A549 (cell line): ENCODE measurements around the gene PDS5B. TPM values are rescaled to one million over a fixed set of nuclear protein-coding genes. Genes with fewer than 3 reads are reported as not detected.

Experiments used
- ATAC-seq, 2 experiments: fragments of 200-7000 bp in 1 of 2; fragments of >200 bp in 1 of 2; cut with Nextera tagmentation in 1 of 2; cut with Tn5 transposase in 1 of 2; 3 replicates each; pipeline versions ENCODE4 v1.8.0 to v1.9.1; 2018 to 2020; ENCODE audit warnings: mild to moderate bottlenecking in 1 of 2, moderate library complexity in 1 of 2
- CTCF ChIA-PET: fragments of 300-600 bp; sonication (Branson Sonifier 250); formaldehyde crosslinking; extraction: SDS; loops from one replicate; lab custom pipeline; 2021; ENCODE audit warnings: antibody characterized with exemption, inconsistent platforms; lab: Yijun Ruan, JAX
- POLR2A ChIA-PET: fragments of 350-600 bp; formaldehyde crosslinking; extraction: SDS; loops from one replicate; lab custom pipeline; 2021; ENCODE audit warnings: antibody characterized with exemption, inconsistent platforms; lab: Yijun Ruan, JAX
- DNase-seq, 2 experiments: peaks; one replicate each; pipeline versions ENCODE4 v3.0.0 to v3.0.0-alpha.2; 2011 to 2016; ENCODE audit warnings: low read depth in 1 of 2, low spot score in 1 of 2
- FAIRE-seq: peaks from 2 replicates; lab custom pipeline; 2011; peaks lifted over from hg19 to GRCh38; lab: Jason Lieb, UNC
- H3K27ac ChIP-seq, 2 experiments: fragments of >200 bp; sonication (Bioruptor Twin); formaldehyde crosslinking; 3 replicates each; pipeline ENCODE4 v1.5.1; 2016 to 2017
- H3K4me1 ChIP-seq: fragments of >200 bp; sonication (Bioruptor Twin); formaldehyde crosslinking; 3 replicates; pipeline ENCODE4 v1.6.1; 2016
- H3K4me2 ChIP-seq: fragments of >200 bp; sonication (Bioruptor Twin); formaldehyde crosslinking; 3 replicates; pipeline ENCODE4 v1.6.1; 2016
- H3K4me3 ChIP-seq: fragments of >200 bp; sonication (Bioruptor Twin); formaldehyde crosslinking; 3 replicates; pipeline ENCODE4 v1.5.1; 2016
- H3K9me3 ChIP-seq: fragments of >200 bp; sonication (Bioruptor Twin); formaldehyde crosslinking; 3 replicates; pipeline ENCODE4 v1.6.1; 2016
- BHLHE40 ChIP-seq: IDR thresholded peaks from 2 replicates; pipeline ENCODE4 v1.6.1; 2012; ENCODE audit warnings: low read depth, low read length, inconsistent platforms
- CBX8 ChIP-seq: fragments of 200-600 bp; sonication (generic); IDR thresholded peaks from 2 replicates; pipeline ENCODE4 v1.6.1; 2016
- CHD4 ChIP-seq: fragments of 200-600 bp; sonication (generic); IDR thresholded peaks from 2 replicates; pipeline ENCODE4 v1.6.1; 2016; ENCODE audit warnings: antibody characterized with exemption, mild to moderate bottlenecking, borderline replicate concordance
- EHF ChIP-seq: fragments of 250-450 bp; sonication (Bioruptor Pico); IDR thresholded peaks from 2 replicates; pipeline ENCODE4 v1.5.0; 2020; ENCODE audit warnings: mild to moderate bottlenecking
- EHMT2 ChIP-seq: fragments of 200-600 bp; sonication (generic); IDR thresholded peaks from 2 replicates; pipeline ENCODE4 v1.6.1; 2016; ENCODE audit warnings: antibody characterized with exemption, low read depth, mild to moderate bottlenecking, moderate library complexity
- FOSL2 ChIP-seq, 2 experiments: fragments of 450-650 bp in 1 of 2; fragments of >200 bp in 1 of 2; sonication (Bioruptor Twin) in 1 of 2; formaldehyde crosslinking; IDR thresholded peaks; 2 replicates each; pipeline versions ENCODE4 v1.5.0 to v1.6.1; 2016 to 2020; ENCODE audit warnings: mild to moderate bottlenecking in 1 of 2, moderate library complexity in 1 of 2
- HDAC2 ChIP-seq: fragments of 200-600 bp; sonication (generic); IDR thresholded peaks from 2 replicates; pipeline ENCODE4 v1.6.1; 2016
- HEYL ChIP-seq: fragments of 250-450 bp; sonication (Bioruptor Pico); IDR thresholded peaks from 2 replicates; pipeline ENCODE4 v1.8.0; 2021; ENCODE audit warnings: mild to moderate bottlenecking, moderate library complexity
- HOXB13 ChIP-seq: fragments of 250-450 bp; sonication (Bioruptor Pico); IDR thresholded peaks from 2 replicates; pipeline ENCODE4 v1.5.0; 2020; ENCODE audit warnings: low read depth, mild to moderate bottlenecking, moderate library complexity
- HOXB5 ChIP-seq: fragments of 250-450 bp; sonication (Bioruptor Pico); IDR thresholded peaks from 2 replicates; pipeline ENCODE4 v1.5.0; 2020; ENCODE audit warnings: mild to moderate bottlenecking, moderate library complexity
- JUN ChIP-seq, 2 experiments: fragments of >200 bp; sonication (Bioruptor Twin); formaldehyde crosslinking; IDR thresholded peaks; 2 replicates in 1 of 2; 3 replicates in 1 of 2; pipeline ENCODE4 v1.6.1; 2016 to 2017
- JUNB ChIP-seq: fragments of >200 bp; sonication (Bioruptor Twin); formaldehyde crosslinking; IDR thresholded peaks from 2 replicates; pipeline ENCODE4 v1.6.1; 2016
- KDM1A ChIP-seq: fragments of 200-600 bp; sonication (generic); IDR thresholded peaks from 2 replicates; pipeline ENCODE4 v1.6.1; 2016; ENCODE audit warnings: low read depth, mild to moderate bottlenecking
- KDM5A ChIP-seq: fragments of 200-600 bp; sonication (generic); IDR thresholded peaks from 2 replicates; pipeline ENCODE4 v1.6.1; 2016; ENCODE audit warnings: antibody characterized with exemption, mild to moderate bottlenecking
- MAFK ChIP-seq: fragments of 450-650 bp; IDR thresholded peaks from 2 replicates; pipeline ENCODE4 v1.6.1; 2014; ENCODE audit not compliant: partially characterized antibody
- MAZ ChIP-seq: fragments of 150-350 bp; IDR thresholded peaks from 2 replicates; pipeline ENCODE4 v1.6.1; 2014; ENCODE audit warnings: antibody characterized with exemption, low read depth, low read length, borderline replicate concordance
- MYC ChIP-seq: IDR thresholded peaks from 2 replicates; pipeline ENCODE4 v1.6.1; 2012; ENCODE audit warnings: mild to moderate bottlenecking, inconsistent platforms, low read length, improper control_type of control experiment, borderline replicate concordance
- NFE2L2 ChIP-seq: fragments of 150-350 bp; conservative IDR thresholded peaks from 2 replicates; pipeline ENCODE4 v1.6.1; 2014; ENCODE audit warnings: low read length
- NPAS2 ChIP-seq: fragments of 250-450 bp; sonication (Bioruptor Pico); IDR thresholded peaks from 2 replicates; pipeline ENCODE4 v1.8.0; 2022; ENCODE audit warnings: mild to moderate bottlenecking, moderate library complexity, borderline replicate concordance
- POLR2AphosphoS2 ChIP-seq: conservative IDR thresholded peaks from 2 replicates; pipeline ENCODE4 v1.6.1; 2012; ENCODE audit warnings: low read length, improper control_type of control experiment, inconsistent platforms
- RARB ChIP-seq: fragments of 250-450 bp; sonication (Bioruptor Pico); IDR thresholded peaks from 2 replicates; pipeline ENCODE4 v1.8.0; 2021; ENCODE audit warnings: mild to moderate bottlenecking, moderate library complexity
- RCOR1 ChIP-seq: fragments of 150-350 bp; IDR thresholded peaks from 2 replicates; pipeline ENCODE4 v1.6.1; 2014; ENCODE audit warnings: antibody characterized with exemption, low read length, low read depth
- RFX5 ChIP-seq: fragments of 450-650 bp; IDR thresholded peaks from 2 replicates; pipeline ENCODE4 v1.7.1; 2014; ENCODE audit warnings: antibody characterized with exemption, mild to moderate bottlenecking, moderate library complexity
- RNF2 ChIP-seq: fragments of 200-600 bp; sonication (generic); IDR thresholded peaks from 2 replicates; pipeline ENCODE4 v1.6.1; 2016; ENCODE audit warnings: low read depth, mild to moderate bottlenecking, antibody characterized with exemption, moderate library complexity, borderline replicate concordance
- TFCP2L1 ChIP-seq: fragments of 250-450 bp; sonication (Bioruptor Pico); IDR thresholded peaks from 2 replicates; pipeline ENCODE4 v1.5.0; 2021; ENCODE audit warnings: mild to moderate bottlenecking
- ZFP36 ChIP-seq: fragments of 450-650 bp; IDR thresholded peaks from 2 replicates; pipeline ENCODE4 v1.6.1; 2014; ENCODE audit warnings: borderline replicate concordance; ENCODE audit not compliant: partially characterized antibody
- WGBS: methylation state at CpG from one replicate; pipeline ENCODE4 v1.1.6; 2017; ENCODE audit errors: missing lambda C conversion rate; 5-methylcytosine and 5-hydroxymethylcytosine counted together
- polyA plus RNA-seq, 4 experiments: library from polyadenylated mRNA; depleted of rRNA in 3 of 4; stranded (reverse); fragments of >200 nt; fragmentation: RNase III in 1 of 4; extraction: RNeasy Plus Mini Kit Qiagen cat#74134 plus additional on column Dnase treatment in 1 of 4; gene quantifications; 2 replicates in 3 of 4; 3 replicates in 1 of 4; pipeline ENCODE4 v1.2.3, GENCODE V29; 2011 to 2017
- TF ChIP-seq, protein P1 (sequence below): fragments of 450-650 bp; IDR thresholded peaks from 2 replicates; pipeline ENCODE4 v1.6.1; 2014; ENCODE audit warnings: antibody characterized with exemption
- TF ChIP-seq, protein P2 (sequence below): fragments of 250-450 bp; sonication (Bioruptor Pico); IDR thresholded peaks from 2 replicates; pipeline ENCODE4 v1.5.0; 2021; ENCODE audit warnings: mild to moderate bottlenecking, moderate library complexity, borderline replicate concordance
- TF ChIP-seq, protein P3 (sequence below): fragments of 250-450 bp; sonication (Bioruptor Pico); IDR thresholded peaks from 2 replicates; pipeline ENCODE4 v1.5.0; 2020; ENCODE audit warnings: low read depth, mild to moderate bottlenecking, moderate library complexity

The PDS5B gene
- polyA plus RNA-seq, 2 of the 4 experiments (the other 2 are of a cell fraction): 10.6 to 16.0 TPM

DNA sequence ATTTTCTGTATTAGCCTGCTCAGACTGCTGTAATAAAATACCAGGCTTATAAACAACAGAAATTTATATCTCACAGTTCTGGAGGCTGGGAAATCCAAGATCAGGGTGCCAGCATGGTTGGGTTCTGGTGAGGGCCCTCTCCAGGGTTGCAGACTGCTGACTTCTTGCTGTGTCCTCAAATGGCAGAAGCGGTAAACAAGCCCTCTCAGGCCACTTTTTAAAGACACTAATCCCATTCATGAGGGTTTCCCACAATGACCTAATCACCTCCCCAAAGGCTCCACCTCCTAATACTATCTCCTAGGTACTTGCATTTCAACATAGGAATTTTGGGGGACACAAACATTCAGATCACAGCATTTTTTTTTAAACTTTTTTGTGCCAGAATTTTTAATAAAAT lies 159.3 kb downstream of the PDS5B start:
- ATAC-seq (no peak), FAIRE-seq (no peak), DNase-seq (no peak)
- Histone ChIP-seq H3K4me2 (no peak overlapping the region), H3K4me1 (no peaks in the 10 kb centered on the region), H3K4me3 (no peak overlapping the region), H3K9me3 (no peaks in the 10 kb centered on the region), H3K27ac (no peak overlapping the region)
- ChIA-PET POLR2A (no interaction called here), CTCF (no interaction called here)
- TF ChIP-seq HOXB13 (CRISPR knock-in tag): no peak
- TF ChIP-seq BHLHE40: no peak
- no peak for TF ChIP-seq POLR2AphosphoS2
- no peak for TF ChIP-seq EHMT2
- TF ChIP-seq HDAC2: no peak
- TF ChIP-seq RARB (CRISPR knock-in tag): no peak
- TF ChIP-seq NFE2L2: no peak
- TF ChIP-seq FOSL2 (IDR thresholded peaks at IDR 0.05): no peak
- TF ChIP-seq FOSL2 (CRISPR knock-in tag; IDR thresholded peaks at IDR 0.05): no peak
- TF ChIP-seq RNF2: no peak
- TF ChIP-seq KDM5A: no peak
- no peak for TF ChIP-seq CHD4
- TF ChIP-seq TFCP2L1 (CRISPR knock-in tag): no peak
- TF ChIP-seq JUN (IDR thresholded peaks at IDR 0.05): no peak
- WGBS: no CpG with 5 or more reads among the region's 1 CpG

DNA sequence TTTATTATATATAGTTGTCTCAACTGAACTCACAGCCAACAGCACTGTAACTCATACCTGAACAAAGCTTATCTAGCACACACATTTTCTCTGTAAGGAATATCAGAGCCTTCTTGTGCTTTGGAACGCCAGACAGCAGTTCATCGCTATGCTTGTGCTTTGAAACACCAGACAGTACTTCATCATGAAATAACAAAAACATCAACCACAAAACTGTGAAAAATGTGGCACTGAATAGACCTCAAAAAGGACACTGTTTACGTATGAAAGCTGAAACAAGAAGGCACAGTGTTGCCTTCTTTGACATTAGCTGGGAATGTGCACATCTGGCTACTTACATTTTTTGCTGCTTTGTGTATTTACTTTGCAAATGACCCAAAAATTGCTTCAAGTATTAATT lies 160.2 kb downstream of the PDS5B start:
- no peak for ATAC-seq
- CTCF ChIA-PET: no interaction called here
- WGBS: 88% methylated on average over 3 of the region's 3 CpGs
- no peak for FAIRE-seq
- Histone ChIP-seq H3K9me3 (no peaks in the 10 kb centered on the region), H3K4me3 (no peak overlapping the region), H3K27ac (no peak overlapping the region), H3K4me1 (no peaks in the 10 kb centered on the region), H3K4me2 (no peak overlapping the region)
- no peak for TF ChIP-seq EHF
- no peak for TF ChIP-seq RFX5
- TF ChIP-seq, protein P1, sequence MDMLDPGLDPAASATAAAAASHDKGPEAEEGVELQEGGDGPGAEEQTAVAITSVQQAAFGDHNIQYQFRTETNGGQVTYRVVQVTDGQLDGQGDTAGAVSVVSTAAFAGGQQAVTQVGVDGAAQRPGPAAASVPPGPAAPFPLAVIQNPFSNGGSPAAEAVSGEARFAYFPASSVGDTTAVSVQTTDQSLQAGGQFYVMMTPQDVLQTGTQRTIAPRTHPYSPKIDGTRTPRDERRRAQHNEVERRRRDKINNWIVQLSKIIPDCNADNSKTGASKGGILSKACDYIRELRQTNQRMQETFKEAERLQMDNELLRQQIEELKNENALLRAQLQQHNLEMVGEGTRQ: no peak
- no peak for TF ChIP-seq MYC
- TF ChIP-seq KDM5A: no peak
- no peak for TF ChIP-seq CHD4
- TF ChIP-seq HEYL (CRISPR knock-in tag): no peak
- TF ChIP-seq MAFK: no peak
- TF ChIP-seq, protein P2, sequence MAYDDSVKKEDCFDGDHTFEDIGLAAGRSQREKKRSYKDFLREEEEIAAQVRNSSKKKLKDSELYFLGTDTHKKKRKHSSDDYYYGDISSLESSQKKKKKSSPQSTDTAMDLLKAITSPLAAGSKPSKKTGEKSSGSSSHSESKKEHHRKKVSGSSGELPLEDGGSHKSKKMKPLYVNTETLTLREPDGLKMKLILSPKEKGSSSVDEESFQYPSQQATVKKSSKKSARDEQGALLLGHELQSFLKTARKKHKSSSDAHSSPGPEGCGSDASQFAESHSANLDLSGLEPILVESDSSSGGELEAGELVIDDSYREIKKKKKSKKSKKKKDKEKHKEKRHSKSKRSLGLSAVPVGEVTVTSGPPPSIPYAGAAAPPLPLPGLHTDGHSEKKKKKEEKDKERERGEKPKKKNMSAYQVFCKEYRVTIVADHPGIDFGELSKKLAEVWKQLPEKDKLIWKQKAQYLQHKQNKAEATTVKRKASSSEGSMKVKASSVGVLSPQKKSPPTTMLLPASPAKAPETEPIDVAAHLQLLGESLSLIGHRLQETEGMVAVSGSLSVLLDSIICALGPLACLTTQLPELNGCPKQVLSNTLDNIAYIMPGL (CRISPR knock-in tag): no peak
- TF ChIP-seq ZFP36: no peak
- TF ChIP-seq HOXB5 (CRISPR knock-in tag): no peak
- no peak for TF ChIP-seq RCOR1
- TF ChIP-seq KDM1A: no peak
- no peak for TF ChIP-seq MAZ
- TF ChIP-seq NFE2L2: no peak
- no peak for TF ChIP-seq CBX8
- no peak for TF ChIP-seq NPAS2
- TF ChIP-seq FOSL2 (IDR thresholded peaks at IDR 0.05): no peak
- no peak for TF ChIP-seq FOSL2 (CRISPR knock-in tag; IDR thresholded peaks at IDR 0.05)
- TF ChIP-seq, protein P3, sequence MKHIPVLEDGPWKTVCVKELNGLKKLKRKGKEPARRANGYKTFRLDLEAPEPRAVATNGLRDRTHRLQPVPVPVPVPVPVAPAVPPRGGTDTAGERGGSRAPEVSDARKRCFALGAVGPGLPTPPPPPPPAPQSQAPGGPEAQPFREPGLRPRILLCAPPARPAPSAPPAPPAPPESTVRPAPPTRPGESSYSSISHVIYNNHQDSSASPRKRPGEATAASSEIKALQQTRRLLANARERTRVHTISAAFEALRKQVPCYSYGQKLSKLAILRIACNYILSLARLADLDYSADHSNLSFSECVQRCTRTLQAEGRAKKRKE (CRISPR knock-in tag): no peak
- no peak for TF ChIP-seq JUNB
- POLR2A ChIA-PET: no interaction called here
- DNase-seq: no peak
